BJ (cell line): Measurements from ENCODE around the gene SFXN1. TPM values are rescaled to one million over a fixed set of nuclear protein-coding genes. Genes with fewer than 3 reads are reported as not detected.

Experiments used
- CTCF ChIA-PET: fragments of 350-600 bp; formaldehyde crosslinking; extraction: SDS; loops from one replicate; lab custom pipeline; 2021; ENCODE audit warnings: antibody characterized with exemption, inconsistent platforms; lab: Yijun Ruan, JAX
- POLR2A ChIA-PET: fragments of 300-600 bp; sonication (Branson Sonifier 250); formaldehyde crosslinking; extraction: SDS; loops from one replicate; lab custom pipeline; 2021; ENCODE audit warnings: antibody characterized with exemption; lab: Charles Lee
- DNase-seq: peaks from one replicate; pipeline ENCODE4 v3.0.0-alpha.2; 2011; ENCODE audit warnings: low read depth
- H3K27me3 ChIP-seq: 2 replicates; pipeline ENCODE4 v1.6.0; 2011; ENCODE audit warnings: low read length; ENCODE audit not compliant: control insufficient read depth, insufficient read depth
- H3K36me3 ChIP-seq: 2 replicates; pipeline ENCODE4 v1.5.1; 2011; ENCODE audit warnings: low read length; ENCODE audit not compliant: control insufficient read depth, insufficient read depth
- H3K4me3 ChIP-seq: 2 replicates; pipeline ENCODE4 v1.5.1; 2011; ENCODE audit warnings: low read depth, mild to moderate bottlenecking, control low read depth, low read length
- polyA plus RNA-seq: library from polyadenylated mRNA; depleted of rRNA; stranded (reverse); fragments of >200 nt; gene quantifications from 2 replicates; pipeline ENCODE4 v1.2.3, GENCODE V29; 2011
- TF ChIP-seq, protein P1 (sequence below): IDR thresholded peaks from 2 replicates; pipeline ENCODE4 v1.5.1; 2011; ENCODE audit warnings: low read depth, mild to moderate bottlenecking, control low read depth, inconsistent platforms, low read length, moderate library complexity; ENCODE audit not compliant: insufficient read depth

Gene SFXN1
- polyA plus RNA-seq, 1 experiment = 89.9 TPM

DNA sequence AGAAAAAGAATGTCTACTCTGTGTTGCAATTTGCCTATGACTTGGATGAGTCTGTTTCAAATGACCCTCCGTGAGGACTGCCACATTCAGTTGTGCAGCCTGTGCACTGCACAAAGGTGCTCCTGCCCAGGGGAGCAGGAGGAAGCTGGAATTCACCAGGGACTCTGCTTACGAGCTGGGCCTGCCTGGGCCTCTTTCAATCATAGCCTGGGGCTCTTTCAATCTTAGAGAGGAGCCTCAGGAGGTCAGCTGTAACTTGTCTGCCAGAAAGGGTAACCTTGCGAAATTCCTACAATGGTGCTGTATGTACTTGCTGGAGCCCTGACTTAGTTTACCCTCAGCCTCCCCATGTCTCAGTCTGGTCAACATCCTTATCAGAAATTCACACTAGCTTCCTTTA, 8.4 kb upstream of the SFXN1 start:
- DNase-seq = no peak
- TF ChIP-seq, protein P1, sequence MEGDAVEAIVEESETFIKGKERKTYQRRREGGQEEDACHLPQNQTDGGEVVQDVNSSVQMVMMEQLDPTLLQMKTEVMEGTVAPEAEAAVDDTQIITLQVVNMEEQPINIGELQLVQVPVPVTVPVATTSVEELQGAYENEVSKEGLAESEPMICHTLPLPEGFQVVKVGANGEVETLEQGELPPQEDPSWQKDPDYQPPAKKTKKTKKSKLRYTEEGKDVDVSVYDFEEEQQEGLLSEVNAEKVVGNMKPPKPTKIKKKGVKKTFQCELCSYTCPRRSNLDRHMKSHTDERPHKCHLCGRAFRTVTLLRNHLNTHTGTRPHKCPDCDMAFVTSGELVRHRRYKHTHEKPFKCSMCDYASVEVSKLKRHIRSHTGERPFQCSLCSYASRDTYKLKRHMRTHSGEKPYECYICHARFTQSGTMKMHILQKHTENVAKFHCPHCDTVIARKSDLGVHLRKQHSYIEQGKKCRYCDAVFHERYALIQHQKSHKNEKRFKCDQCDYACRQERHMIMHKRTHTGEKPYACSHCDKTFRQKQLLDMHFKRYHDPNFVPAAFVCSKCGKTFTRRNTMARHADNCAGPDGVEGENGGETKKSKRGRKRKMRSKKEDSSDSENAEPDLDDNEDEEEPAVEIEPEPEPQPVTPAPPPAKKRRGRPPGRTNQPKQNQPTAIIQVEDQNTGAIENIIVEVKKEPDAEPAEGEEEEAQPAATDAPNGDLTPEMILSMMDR = no peak
- ChIA-PET CTCF (no interaction called here), POLR2A (no interaction called here)
- Histone ChIP-seq H3K4me3 (no peak overlapping the region), H3K27me3 (peaks cover 5% of the 10 kb centered on the region), H3K36me3 (no peaks in the 10 kb centered on the region)

DNA sequence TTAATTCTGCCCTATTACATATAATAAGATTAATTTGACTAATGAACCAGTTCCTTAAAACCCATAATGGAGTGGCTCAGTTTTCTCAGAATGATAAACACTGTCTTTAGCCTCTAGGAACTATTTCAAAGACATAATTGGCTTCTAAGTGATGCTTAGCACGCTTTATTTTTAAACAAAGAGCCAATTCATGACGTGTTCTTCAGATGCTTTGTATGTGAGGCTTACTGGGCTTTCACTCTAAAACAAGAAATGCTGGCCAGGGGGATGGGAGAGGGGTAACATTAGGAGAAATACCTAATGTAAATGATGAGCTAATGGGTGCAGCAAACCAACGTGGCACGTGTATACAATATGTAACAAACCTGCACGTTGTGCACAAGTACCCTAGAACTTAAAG, 7.6 kb upstream of the SFXN1 start:
- no peak for DNase-seq
- H3K27me3 ChIP-seq = peaks cover 5% of the 10 kb centered on the region
- ChIA-PET CTCF (no interaction called here), POLR2A (no interaction called here)
- H3K4me3 ChIP-seq = no peak overlapping the region
- TF ChIP-seq, protein P1 = no peak
- H3K36me3 ChIP-seq = no peaks in the 10 kb centered on the region

DNA sequence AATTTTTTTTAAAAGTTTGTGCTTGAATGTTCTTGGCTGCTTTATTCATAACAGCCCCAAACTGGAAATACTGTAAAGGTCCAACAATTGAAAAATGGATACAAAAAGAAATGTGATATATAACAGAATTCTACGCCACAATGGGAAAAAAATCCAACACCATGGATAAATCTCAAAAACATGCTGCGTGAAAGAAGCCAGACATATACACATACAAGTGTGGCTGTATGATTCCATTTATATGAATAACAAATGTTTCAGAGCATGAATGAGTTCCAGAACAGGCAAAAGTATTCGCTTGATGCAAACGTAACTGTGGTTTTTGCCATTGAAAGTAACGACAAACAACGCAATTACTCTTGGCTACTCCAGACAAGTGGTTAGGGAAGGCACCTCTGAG, 7.2 kb upstream of the SFXN1 start:
- TF ChIP-seq, protein P1 = no peak
- CTCF ChIA-PET = no interaction called here
- no peak overlapping the region for H3K4me3 ChIP-seq
- DNase-seq = no peak
- H3K36me3 ChIP-seq = no peaks in the 10 kb centered on the region
- H3K27me3 ChIP-seq = peaks cover 5% of the 10 kb centered on the region
- POLR2A ChIA-PET = no interaction called here

DNA sequence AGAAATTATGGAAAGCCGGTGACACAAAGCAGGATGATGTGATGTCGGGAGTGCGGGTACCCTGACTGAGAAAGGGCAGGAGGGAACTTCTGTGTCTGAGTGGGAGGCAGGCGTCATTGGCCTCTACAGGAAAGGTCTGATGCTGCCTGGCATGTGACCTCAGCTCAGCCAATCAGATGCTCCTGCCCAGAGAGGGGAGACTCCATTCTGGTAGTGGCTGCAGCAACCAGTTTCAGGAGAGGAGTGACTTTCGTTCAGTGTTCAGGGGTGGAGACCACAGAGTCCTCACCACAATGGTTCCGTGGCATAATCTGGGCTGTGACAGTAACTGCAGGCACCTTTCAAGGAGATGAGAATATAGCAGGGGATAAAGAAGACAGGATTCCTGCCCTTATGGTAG, 6.7 kb upstream of the SFXN1 start:
- ChIA-PET POLR2A (no interaction called here), CTCF (no interaction called here)
- no peak for DNase-seq
- Histone ChIP-seq H3K36me3 (no peaks in the 10 kb centered on the region), H3K27me3 (peaks cover 5% of the 10 kb centered on the region), H3K4me3 (no peak overlapping the region)
- TF ChIP-seq, protein P1 = no peak

DNA sequence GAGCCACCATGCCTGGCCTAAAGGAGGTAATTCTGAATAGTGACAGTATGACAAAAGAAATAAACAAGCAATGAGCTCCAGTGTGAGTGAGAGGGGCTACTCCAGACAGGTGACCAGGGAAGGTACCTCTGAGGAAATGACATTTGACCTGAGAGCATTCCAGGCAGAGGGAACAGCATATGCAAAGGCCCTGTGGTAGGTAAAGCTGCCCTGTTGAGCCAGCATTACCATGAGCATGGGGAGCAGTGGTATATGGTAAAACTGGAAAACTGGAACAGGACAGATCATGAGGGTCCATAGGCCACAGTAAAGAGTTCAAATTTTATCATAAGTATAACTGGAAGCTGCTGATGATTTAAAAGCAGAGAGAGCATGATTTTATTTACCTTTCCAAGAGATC, 6.0 kb upstream of the SFXN1 start:
- H3K36me3 ChIP-seq = no peaks in the 10 kb centered on the region
- H3K4me3 ChIP-seq = no peak overlapping the region
- POLR2A ChIA-PET = no interaction called here
- no peak for DNase-seq
- CTCF ChIA-PET = no interaction called here
- TF ChIP-seq, protein P1 = no peak
- H3K27me3 ChIP-seq = peaks cover 3% of the 10 kb centered on the region
